ENCODE results near the gene STRN3. TPM values are rescaled to one million over a fixed set of nuclear protein-coding genes. Genes with fewer than 3 reads are reported as not detected.

Gene STRN3
- total and polyA plus RNA-seq, 2 experiments from 2014 or later = 10.1 to 53.8 TPM

DNA sequence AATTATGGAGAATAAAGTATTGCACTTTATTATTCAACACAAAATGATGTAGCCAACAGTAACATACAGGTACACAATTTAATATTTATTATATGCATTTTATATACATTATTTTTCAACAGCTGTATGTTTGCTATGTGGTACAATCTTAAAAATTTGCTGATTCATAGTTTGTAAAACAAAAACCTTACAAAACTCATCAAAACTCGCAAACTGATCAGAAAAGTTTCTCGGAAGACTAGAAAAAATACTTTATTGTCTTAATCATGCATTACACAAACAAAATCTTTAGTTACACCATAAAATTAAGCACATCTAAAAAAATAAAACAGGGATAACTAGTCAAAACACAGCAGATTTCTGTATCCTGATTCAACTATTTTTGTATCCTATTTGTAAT, 132.4 kb downstream of the STRN3 start:
- H3K79me2 ChIP-seq = no peaks in the 10 kb centered on the region
- TF ChIP-seq, protein P1, sequence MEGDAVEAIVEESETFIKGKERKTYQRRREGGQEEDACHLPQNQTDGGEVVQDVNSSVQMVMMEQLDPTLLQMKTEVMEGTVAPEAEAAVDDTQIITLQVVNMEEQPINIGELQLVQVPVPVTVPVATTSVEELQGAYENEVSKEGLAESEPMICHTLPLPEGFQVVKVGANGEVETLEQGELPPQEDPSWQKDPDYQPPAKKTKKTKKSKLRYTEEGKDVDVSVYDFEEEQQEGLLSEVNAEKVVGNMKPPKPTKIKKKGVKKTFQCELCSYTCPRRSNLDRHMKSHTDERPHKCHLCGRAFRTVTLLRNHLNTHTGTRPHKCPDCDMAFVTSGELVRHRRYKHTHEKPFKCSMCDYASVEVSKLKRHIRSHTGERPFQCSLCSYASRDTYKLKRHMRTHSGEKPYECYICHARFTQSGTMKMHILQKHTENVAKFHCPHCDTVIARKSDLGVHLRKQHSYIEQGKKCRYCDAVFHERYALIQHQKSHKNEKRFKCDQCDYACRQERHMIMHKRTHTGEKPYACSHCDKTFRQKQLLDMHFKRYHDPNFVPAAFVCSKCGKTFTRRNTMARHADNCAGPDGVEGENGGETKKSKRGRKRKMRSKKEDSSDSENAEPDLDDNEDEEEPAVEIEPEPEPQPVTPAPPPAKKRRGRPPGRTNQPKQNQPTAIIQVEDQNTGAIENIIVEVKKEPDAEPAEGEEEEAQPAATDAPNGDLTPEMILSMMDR (IDR thresholded peaks at IDR 0.05; ENCODE audit: poor library complexity) = no peak
- TF ChIP-seq EZH2phosphoT487 (IDR thresholded peaks at IDR 0.05; ENCODE audit: low read depth, severe bottlenecking, unreplicated experiment) (no peak), EZH2 (IDR thresholded peaks at IDR 0.05; ENCODE audit: borderline replicate concordance) (no peak)
- no peak overlapping the region for H2AFZ ChIP-seq
- no peaks in the 10 kb centered on the region for H3K9me3 ChIP-seq (ENCODE audit: low read depth)
- H3K9me2 ChIP-seq (replicated peaks; ENCODE audit: insufficient read depth) = no peaks in the 10 kb centered on the region
- WGBS (ENCODE audit: low lambda C conversion rate, missing lambda C conversion rate) = 93% methylated on average over 2 of the region's 2 CpGs
- no peaks in the 10 kb centered on the region for H3K4me1 ChIP-seq (ENCODE audit: insufficient read depth)
- no peak overlapping the region for H3K27ac ChIP-seq
- H4K20me1 ChIP-seq (ENCODE audit: insufficient read depth, poor library complexity, severe bottlenecking) = no peaks in the 10 kb centered on the region
- H3K36me3 ChIP-seq (replicated peaks; ENCODE audit: insufficient read depth, low read depth) = no peaks in the 10 kb centered on the region
- DNase-seq (ENCODE audit: low spot score) = no peak
- no peak overlapping the region for H3K4me3 ChIP-seq
- no peak overlapping the region for H3K4me2 ChIP-seq
- no peaks in the 10 kb centered on the region for H3K27me3 ChIP-seq

DNA sequence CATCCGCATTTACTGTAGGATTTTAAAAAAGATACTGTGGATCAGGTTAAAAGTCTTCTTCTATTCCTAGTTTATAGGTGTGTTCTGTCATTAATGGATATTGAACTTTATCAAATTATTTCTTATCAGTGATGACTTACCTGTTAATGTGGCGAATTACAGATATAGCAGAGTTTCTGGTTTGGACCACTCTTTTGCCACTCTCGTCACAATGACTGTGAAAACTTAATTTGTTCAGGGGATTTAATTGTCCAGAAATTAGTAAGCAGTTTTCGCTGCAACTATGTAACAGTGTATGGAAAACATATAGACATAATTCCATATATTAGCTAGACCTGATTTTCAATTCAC, 137.0 kb downstream of the STRN3 start:
- Histone ChIP-seq H4K20me1 (ENCODE audit: insufficient read depth, poor library complexity, severe bottlenecking) (no peaks in the 10 kb centered on the region), H3K27ac (no peak overlapping the region), H3K4me2 (no peak overlapping the region), H3K27me3 (no peaks in the 10 kb centered on the region), H3K4me1 (ENCODE audit: insufficient read depth) (no peaks in the 10 kb centered on the region), H3K4me3 (no peak overlapping the region), H3K79me2 (no peaks in the 10 kb centered on the region), H3K36me3 (replicated peaks; ENCODE audit: insufficient read depth, low read depth) (no peaks in the 10 kb centered on the region), H3K9me3 (ENCODE audit: low read depth) (no peaks in the 10 kb centered on the region), H2AFZ (no peak overlapping the region), H3K9me2 (replicated peaks; ENCODE audit: insufficient read depth) (no peaks in the 10 kb centered on the region)
- TF ChIP-seq EZH2phosphoT487 (IDR thresholded peaks at IDR 0.05; ENCODE audit: low read depth, severe bottlenecking, unreplicated experiment) = no peak
- TF ChIP-seq, protein P1 (IDR thresholded peaks at IDR 0.05; ENCODE audit: poor library complexity) = no peak
- no peak for TF ChIP-seq EZH2 (IDR thresholded peaks at IDR 0.05; ENCODE audit: borderline replicate concordance)
- 84% methylated on average over 4 of the region's 4 CpGs for WGBS (ENCODE audit: low lambda C conversion rate, missing lambda C conversion rate)
- no peak for DNase-seq (ENCODE audit: low spot score)

DNA sequence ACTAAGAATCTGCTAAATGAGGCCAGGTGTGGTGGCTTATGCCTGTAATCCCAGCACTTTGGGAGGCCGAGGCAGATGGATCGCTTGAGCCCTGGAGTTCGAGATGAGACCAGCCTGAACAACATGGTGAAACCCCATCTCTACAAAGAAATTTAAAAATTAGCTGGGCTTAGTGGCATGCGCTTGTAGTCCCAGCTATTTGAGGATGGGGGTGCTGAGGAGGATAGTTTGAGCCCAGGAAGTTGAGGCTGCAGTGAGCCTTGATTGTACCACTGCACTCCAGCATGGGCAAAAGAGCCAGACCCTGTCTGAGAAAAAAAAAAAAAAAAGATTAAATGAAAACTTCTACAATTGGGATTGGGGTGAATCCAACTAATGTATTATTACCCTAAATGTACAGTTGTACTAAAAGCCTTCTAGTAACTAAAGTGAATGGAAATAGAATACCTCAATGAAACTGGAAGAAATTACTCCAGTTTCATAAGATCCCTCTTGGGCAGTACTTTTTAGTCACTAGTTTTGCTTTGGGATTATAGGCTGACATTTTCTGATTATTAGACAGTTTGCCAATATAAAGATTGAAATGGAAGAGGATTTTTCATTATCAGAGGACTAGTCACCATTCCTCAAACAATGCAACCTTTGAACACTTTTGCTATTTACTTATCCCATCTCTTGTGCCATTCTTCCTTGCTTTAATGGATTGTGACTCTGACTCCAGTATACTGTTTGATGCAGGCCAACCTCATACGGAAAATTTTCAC, 137.5 kb downstream of the STRN3 start:
- DNase-seq (ENCODE audit: low spot score) = no peak
- Histone ChIP-seq H3K4me2 (no peak overlapping the region), H3K79me2 (no peaks in the 10 kb centered on the region), H3K36me3 (replicated peaks; ENCODE audit: insufficient read depth, low read depth) (no peaks in the 10 kb centered on the region), H3K9me2 (replicated peaks; ENCODE audit: insufficient read depth) (no peaks in the 10 kb centered on the region), H2AFZ (no peak overlapping the region), H3K9me3 (ENCODE audit: low read depth) (no peaks in the 10 kb centered on the region), H3K27me3 (no peaks in the 10 kb centered on the region), H3K27ac (no peak overlapping the region), H3K4me3 (no peak overlapping the region), H3K4me1 (ENCODE audit: insufficient read depth) (no peaks in the 10 kb centered on the region), H4K20me1 (ENCODE audit: insufficient read depth, poor library complexity, severe bottlenecking) (no peaks in the 10 kb centered on the region)
- 87% methylated on average over 5 of the region's 5 CpGs for whole genome bisulfite sequencing (ENCODE audit: low lambda C conversion rate, missing lambda C conversion rate)
- TF ChIP-seq EZH2 (IDR thresholded peaks at IDR 0.05; ENCODE audit: borderline replicate concordance) (no peak), EZH2phosphoT487 (IDR thresholded peaks at IDR 0.05; ENCODE audit: low read depth, severe bottlenecking, unreplicated experiment) (no peak)
- TF ChIP-seq, protein P1 (IDR thresholded peaks at IDR 0.05; ENCODE audit: poor library complexity) = no peak
